ENCODE results near the gene PIKFYVE.

The PIKFYVE gene

DNA sequence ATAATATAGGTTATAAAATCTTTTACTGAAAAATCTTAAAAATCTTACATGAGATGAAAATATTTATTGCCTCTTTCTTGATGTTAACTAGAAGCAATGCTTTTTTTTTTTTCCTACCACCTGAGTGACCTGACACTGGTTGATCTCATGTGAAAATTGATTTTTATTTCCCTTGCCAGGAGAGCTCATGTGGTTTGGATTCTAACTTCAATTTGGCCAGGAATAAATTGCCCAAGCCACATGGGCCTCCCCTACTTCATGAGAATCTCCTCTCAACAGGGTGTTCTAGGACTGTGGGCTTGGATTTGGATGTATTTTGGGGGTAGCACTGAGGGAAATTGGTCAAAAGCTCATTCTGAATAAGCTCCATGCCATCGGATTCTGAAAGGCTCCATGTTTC, 31.3 kb upstream of the PIKFYVE start:
- TF ChIP-seq, protein P1, sequence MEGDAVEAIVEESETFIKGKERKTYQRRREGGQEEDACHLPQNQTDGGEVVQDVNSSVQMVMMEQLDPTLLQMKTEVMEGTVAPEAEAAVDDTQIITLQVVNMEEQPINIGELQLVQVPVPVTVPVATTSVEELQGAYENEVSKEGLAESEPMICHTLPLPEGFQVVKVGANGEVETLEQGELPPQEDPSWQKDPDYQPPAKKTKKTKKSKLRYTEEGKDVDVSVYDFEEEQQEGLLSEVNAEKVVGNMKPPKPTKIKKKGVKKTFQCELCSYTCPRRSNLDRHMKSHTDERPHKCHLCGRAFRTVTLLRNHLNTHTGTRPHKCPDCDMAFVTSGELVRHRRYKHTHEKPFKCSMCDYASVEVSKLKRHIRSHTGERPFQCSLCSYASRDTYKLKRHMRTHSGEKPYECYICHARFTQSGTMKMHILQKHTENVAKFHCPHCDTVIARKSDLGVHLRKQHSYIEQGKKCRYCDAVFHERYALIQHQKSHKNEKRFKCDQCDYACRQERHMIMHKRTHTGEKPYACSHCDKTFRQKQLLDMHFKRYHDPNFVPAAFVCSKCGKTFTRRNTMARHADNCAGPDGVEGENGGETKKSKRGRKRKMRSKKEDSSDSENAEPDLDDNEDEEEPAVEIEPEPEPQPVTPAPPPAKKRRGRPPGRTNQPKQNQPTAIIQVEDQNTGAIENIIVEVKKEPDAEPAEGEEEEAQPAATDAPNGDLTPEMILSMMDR (conservative IDR thresholded peaks at IDR 0.05; ENCODE audit: low read depth, low read length): no peak
- no peak for DNase-seq (ENCODE audit: low read depth)
- H3K4me3 ChIP-seq (ENCODE audit: low read depth, low read length): no peak overlapping the region

DNA sequence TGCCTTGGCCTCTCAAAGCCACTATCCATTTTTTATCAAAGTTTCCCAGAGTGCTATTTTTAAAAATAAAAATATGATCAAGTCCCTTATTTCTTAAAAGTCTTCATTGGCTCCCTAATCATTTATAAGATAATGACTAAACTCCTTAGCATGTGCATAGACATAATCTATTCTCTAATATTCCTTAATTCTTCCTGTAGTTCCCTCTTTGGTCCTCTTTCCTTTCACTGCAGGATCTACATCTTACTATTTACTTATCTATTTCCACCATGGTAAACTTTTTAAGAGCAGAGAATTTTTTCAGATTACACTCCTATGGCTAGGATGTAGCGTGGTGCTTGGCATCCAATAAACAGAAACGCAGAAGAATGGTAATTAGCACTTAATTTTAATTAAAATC, 30.2 kb upstream of the PIKFYVE start:
- DNase-seq (ENCODE audit: low read depth): no peak
- TF ChIP-seq, protein P1 (conservative IDR thresholded peaks at IDR 0.05; ENCODE audit: low read depth, low read length): no peak
- no peak overlapping the region for H3K4me3 ChIP-seq (ENCODE audit: low read depth, low read length)

DNA sequence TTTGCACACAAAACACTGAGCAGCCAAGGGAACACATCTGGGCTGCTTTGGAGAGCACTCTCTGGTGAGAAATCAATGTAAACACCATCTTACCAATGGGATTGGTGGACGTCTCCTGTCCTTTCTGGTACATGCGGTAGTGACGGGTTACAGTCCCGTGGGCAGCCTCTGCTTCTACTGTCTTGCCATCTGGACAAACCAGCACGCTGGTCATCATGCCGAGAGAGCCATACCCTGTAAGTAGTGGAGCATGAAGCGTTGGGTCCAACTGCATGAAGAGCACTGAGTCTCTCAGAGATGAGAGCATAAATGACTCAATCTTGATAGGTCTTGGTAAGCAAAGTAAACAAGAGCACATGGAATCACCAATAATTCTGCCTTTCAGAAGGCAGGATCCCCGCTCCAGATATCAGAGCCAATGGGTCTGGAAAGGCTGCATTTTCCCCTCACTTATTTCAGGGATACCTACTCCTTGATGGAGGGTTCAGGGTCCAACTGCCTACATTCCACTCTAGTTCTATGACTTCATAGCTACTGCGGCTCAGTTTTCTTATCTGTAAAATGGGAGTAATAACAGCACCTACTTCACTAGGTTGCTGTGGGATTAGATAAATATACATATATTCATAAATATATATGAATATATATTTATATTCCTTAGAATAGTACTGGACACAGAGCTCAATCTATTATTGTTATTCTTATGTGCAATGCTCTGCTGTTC, 26.1 kb upstream of the PIKFYVE start:
- H3K4me3 ChIP-seq (ENCODE audit: low read depth, low read length): no peak overlapping the region
- TF ChIP-seq, protein P1 (conservative IDR thresholded peaks at IDR 0.05; ENCODE audit: low read depth, low read length): no peak
- no peak for DNase-seq (ENCODE audit: low read depth)

DNA sequence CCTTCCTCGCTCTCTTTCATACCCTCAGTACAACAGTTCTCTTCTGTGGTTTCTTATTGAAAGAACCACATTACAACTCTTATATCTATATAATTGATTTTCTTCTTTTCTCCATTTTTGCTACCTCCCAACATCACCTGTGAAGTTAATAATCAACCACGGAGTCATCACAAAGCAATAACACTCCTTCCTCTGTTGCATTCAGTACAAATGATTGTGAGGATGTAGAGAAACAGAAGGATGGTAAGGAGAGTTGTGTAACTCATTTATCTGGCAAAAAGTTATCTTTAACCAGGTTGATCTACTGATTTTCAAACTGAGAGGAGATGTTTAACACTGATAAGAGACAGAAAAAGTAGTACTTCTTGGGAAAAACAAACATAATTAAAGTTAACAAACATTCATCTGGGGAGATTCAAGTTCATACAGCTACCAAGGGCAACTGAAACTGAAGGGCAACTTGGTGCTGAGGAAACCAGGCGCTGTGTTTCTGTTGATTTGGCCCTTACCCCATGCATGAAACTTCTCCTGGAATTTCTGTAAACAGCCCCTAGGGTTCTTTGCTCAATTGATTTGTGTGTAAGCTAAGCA, 25.3 kb upstream of the PIKFYVE start:
- TF ChIP-seq, protein P1 (conservative IDR thresholded peaks at IDR 0.05; ENCODE audit: low read depth, low read length): no peak
- no peak overlapping the region for H3K4me3 ChIP-seq (ENCODE audit: low read depth, low read length)
- no peak for DNase-seq (ENCODE audit: low read depth)

DNA sequence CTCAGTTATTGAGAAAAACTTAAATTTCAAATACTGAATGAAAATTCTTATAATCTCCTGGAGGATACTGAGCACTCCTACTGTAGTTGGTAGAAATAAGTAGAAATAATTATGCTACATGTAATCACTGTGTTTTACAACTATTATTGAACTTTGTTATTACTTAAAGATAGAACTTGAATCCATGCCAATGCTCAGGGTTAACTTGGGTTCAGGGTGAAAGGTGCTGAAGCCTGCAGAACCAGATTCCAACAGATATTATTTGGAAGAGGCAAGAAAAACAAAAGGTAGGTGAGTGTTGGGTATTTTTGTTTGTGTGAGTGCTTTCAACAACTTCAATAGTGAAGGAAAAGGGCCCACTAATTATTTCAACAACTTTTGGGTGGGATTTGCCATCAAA, 21.6 kb upstream of the PIKFYVE start:
- DNase-seq (ENCODE audit: low read depth): no peak
- TF ChIP-seq, protein P1 (conservative IDR thresholded peaks at IDR 0.05; ENCODE audit: low read depth, low read length): no peak
- H3K4me3 ChIP-seq (ENCODE audit: low read depth, low read length): no peak overlapping the region

DNA sequence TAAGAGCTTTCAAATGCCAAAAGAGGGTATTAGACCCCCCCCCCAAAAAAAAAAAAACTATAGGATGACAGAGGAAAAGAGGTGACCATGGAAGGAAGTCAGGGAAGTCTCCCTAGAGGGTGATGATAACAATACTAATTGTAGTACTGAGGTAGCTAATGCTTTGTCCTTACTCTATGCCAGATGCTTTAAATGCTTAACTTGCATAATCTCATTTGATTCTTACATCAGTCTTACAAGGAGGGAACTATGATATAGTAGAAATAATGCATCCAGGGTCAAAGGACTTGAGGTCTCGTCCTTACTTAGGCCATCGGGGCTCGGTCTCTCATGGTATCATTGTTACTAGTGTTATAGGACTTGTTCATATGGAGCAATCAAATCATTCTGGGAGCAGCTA, 20.3 kb upstream of the PIKFYVE start:
- no peak for DNase-seq (ENCODE audit: low read depth)
- no peak overlapping the region for H3K4me3 ChIP-seq (ENCODE audit: low read depth, low read length)
- TF ChIP-seq, protein P1 (conservative IDR thresholded peaks at IDR 0.05; ENCODE audit: low read depth, low read length): no peak

DNA sequence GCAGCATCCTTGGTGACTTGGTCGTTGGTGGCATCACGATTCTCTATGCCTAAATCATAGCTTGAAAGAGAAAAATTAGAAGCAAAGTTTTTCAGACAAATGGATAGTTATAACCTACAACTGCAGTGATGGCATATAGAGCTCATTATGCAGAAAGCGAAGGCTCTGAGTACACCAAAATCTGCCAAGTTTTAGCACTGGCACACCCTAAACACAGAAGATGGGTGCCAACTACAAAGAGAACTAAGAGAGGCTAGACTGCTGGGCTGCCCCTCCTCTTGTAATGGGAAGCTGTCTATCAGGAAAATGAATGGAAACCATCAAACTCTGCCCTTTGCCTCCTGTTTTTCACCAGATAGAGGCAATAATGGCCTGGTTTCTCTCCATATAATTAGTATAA, 17.5 kb upstream of the PIKFYVE start:
- H3K4me3 ChIP-seq (ENCODE audit: low read depth, low read length): no peak overlapping the region
- no peak for DNase-seq (ENCODE audit: low read depth)
- TF ChIP-seq, protein P1 (conservative IDR thresholded peaks at IDR 0.05; ENCODE audit: low read depth, low read length): no peak
